ENCODE results near the gene TAS1R2. TPM values are rescaled to one million over a fixed set of nuclear protein-coding genes. Genes with fewer than 3 reads are reported as not detected.

The TAS1R2 gene
- polyA plus RNA-seq, 1 of the 3 experiments (the other 2 are of a cell fraction) = not detected

DNA sequence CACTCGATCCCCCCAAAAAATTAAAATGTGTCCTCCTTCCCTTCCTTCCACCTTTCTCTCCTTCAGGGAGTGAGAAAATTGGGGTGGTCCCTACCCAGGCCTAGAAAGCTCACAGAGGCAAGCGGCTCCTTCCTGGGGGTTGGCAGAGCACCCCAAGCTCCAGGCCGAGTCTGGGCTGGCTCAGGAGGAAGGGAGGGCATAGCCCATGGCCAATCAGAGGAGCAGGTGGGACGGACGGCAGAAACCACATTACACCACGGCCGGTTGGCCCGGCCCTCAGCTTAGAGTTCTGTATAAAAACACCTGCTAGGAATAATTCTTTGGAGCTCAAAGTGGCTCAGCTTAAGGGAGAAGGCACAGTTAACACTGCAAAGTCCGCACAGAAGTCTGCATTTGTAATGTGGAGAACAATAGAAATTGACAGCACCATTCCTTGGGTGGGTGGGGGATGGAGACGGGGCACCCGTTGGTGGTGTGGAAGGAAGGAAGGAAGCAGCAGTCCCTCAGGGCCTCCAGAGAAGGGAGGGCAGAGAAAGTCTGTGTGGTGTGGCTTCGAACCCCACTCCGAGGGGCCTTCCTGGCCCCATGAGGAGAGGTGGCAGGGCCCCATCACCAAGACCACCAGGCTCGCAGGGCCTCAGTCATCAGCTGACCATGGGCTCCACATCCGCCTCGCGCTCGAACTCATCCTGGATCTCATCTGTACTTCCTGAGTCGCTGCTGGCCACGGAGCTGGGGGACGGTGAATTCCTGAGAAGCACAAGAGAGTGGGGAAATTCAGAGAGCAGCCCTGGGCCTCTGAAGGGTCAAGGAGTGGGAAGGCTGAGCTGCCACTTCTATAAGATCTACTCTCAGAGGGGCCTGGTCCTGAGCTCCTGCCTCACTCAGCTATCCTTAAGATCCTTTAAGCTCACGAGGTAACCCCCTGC lies 48.7 kb upstream of the TAS1R2 start:
- TF ChIP-seq RFX5 (IDR thresholded peaks at IDR 0.05; ENCODE audit: low read length) = no peak
- TF ChIP-seq, protein P1, sequence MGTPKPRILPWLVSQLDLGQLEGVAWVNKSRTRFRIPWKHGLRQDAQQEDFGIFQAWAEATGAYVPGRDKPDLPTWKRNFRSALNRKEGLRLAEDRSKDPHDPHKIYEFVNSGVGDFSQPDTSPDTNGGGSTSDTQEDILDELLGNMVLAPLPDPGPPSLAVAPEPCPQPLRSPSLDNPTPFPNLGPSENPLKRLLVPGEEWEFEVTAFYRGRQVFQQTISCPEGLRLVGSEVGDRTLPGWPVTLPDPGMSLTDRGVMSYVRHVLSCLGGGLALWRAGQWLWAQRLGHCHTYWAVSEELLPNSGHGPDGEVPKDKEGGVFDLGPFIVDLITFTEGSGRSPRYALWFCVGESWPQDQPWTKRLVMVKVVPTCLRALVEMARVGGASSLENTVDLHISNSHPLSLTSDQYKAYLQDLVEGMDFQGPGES (IDR thresholded peaks at IDR 0.05; ENCODE audit: low read depth, low read length) = no peak
- TF ChIP-seq, protein P2, sequence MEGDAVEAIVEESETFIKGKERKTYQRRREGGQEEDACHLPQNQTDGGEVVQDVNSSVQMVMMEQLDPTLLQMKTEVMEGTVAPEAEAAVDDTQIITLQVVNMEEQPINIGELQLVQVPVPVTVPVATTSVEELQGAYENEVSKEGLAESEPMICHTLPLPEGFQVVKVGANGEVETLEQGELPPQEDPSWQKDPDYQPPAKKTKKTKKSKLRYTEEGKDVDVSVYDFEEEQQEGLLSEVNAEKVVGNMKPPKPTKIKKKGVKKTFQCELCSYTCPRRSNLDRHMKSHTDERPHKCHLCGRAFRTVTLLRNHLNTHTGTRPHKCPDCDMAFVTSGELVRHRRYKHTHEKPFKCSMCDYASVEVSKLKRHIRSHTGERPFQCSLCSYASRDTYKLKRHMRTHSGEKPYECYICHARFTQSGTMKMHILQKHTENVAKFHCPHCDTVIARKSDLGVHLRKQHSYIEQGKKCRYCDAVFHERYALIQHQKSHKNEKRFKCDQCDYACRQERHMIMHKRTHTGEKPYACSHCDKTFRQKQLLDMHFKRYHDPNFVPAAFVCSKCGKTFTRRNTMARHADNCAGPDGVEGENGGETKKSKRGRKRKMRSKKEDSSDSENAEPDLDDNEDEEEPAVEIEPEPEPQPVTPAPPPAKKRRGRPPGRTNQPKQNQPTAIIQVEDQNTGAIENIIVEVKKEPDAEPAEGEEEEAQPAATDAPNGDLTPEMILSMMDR (IDR thresholded peaks at IDR 0.05) = no peak
- TF ChIP-seq EZH2phosphoT487 (IDR thresholded peaks at IDR 0.05; ENCODE audit: borderline replicate concordance, low read depth) = no peak
- CTCF ChIA-PET = interaction anchor here (1.0 to 11.2 kb wide), 31 partner anchors 10 to 436 kb away, joined by 3 to 149 read pairs (median 8); partner anchors contain the start of gene IFFO2

DNA sequence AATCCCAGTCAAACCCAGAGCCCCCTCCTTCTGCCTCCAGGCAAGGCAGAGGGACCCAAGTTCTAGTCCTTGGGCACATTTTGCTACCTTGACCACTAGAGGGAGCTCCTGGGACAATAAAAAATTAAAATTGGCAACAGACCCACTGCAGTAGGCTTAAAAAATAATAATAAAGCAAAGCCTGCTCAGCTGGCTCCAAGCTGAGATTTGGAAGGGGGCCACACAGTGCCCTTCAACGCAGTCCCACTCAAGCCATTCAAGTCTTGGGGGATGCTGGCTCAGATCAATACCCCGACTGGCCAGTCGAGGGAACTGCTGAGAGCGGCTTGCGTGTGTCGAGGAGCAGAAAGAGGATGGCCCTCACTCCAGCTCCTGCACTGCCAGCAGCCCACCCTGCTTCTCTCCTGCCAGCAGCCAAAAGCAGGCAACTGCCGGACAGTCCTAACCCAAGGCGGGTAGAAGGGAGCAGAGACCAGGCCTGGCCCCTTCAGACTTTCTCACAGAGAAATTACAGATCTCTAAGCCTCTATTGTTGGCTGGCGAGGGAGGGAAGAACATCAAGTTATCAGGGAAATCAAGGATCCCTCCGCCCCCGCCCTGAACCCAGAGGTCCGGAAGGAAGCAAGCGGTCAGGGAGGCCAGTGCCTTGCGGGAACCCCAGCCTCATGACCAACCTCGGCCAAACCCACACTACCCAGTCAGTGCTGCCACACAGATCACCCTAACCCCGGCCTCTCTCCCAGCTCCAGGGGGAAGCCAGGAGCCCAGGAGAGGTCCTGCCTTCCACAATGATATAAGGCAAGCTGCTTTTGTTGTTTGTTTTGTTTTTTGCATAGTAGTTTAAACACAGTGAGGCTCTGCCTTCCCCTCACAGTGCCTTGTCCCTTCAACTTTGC lies 47.8 kb upstream of the TAS1R2 start:
- H2AFZ ChIP-seq (ENCODE audit: low read depth) = no peak overlapping the region
- peak; percentile 68 for TF ChIP-seq RAD21 (IDR thresholded peaks at IDR 0.05; ENCODE audit: low read length)
- TF ChIP-seq, protein P3, sequence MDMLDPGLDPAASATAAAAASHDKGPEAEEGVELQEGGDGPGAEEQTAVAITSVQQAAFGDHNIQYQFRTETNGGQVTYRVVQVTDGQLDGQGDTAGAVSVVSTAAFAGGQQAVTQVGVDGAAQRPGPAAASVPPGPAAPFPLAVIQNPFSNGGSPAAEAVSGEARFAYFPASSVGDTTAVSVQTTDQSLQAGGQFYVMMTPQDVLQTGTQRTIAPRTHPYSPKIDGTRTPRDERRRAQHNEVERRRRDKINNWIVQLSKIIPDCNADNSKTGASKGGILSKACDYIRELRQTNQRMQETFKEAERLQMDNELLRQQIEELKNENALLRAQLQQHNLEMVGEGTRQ (IDR thresholded peaks at IDR 0.05; ENCODE audit: borderline replicate concordance, low read depth, low read length) = no peak
- no peak for TF ChIP-seq RCOR1 (IDR thresholded peaks at IDR 0.05; ENCODE audit: low read length)
- no peak for TF ChIP-seq MXI1 (IDR thresholded peaks at IDR 0.05; ENCODE audit: low read depth, low read length)
- no peak for TF ChIP-seq FOXM1 (IDR thresholded peaks at IDR 0.05; ENCODE audit: low read depth)
- TF ChIP-seq NFIC (IDR thresholded peaks at IDR 0.05; ENCODE audit: borderline replicate concordance) = peak; percentile 53; the same call in 1 of the 2 replicates
- peak; percentile 44 for TF ChIP-seq SMC3 (IDR thresholded peaks at IDR 0.05; ENCODE audit: low read depth, low read length)
- no peak for TF ChIP-seq NRF1 (IDR thresholded peaks at IDR 0.05; ENCODE audit: low read depth, low read length)
- TF ChIP-seq, protein P2 (IDR thresholded peaks at IDR 0.05) = peak; percentile 97
- ChIA-PET CTCF (interaction anchor here (0.5 to 11.2 kb wide), 68 partner anchors 8 to 866 kb away, joined by 3 to 149 read pairs (median 4); partner anchors contain the start of gene IFFO2), POLR2A (no interaction called here)
- H3K27me3 ChIP-seq (ENCODE audit: insufficient read depth) = no peaks in the 10 kb centered on the region
- peaks cover 3 to 8% of the 10 kb centered on the region in 2 experiments; a peak in 2 of 4 replicates for H3K4me1 ChIP-seq (ENCODE audit: control insufficient read depth in 1 of 2, insufficient read depth in 2 of 2, low read depth in 1 of 2, low read length in 1 of 2)
- H3K9ac ChIP-seq = no peak overlapping the region
- no peak overlapping the region for H3K27ac ChIP-seq (ENCODE audit: low read depth in 2 of 2, low read length in 1 of 2)
- H4K20me1 ChIP-seq (ENCODE audit: insufficient read depth) = no peaks in the 10 kb centered on the region
- DNase-seq = peak; percentile 72
- H3K9me2 ChIP-seq = no peaks in the 10 kb centered on the region
- no peak overlapping the region for H3K4me2 ChIP-seq
- peaks cover 6% of the 10 kb centered on the region for H3F3A ChIP-seq (replicated peaks; ENCODE audit: insufficient read depth)
- H3K4me3 ChIP-seq (ENCODE audit: low read depth in 2 of 2, low read length in 1 of 2) = peak overlapping the region in 1 of 2 experiments; percentile 57; a peak in 1 of 4 replicates
- no peaks in the 10 kb centered on the region for H3K9me3 ChIP-seq
- 75% methylated on average over 16 of the region's 16 CpGs for WGBS (ENCODE audit: low lambda C conversion rate)
- peaks cover 0 to 2% of the 10 kb centered on the region in 2 experiments for H3K36me3 ChIP-seq (replicated peaks in 1 of 2; ENCODE audit: control insufficient read depth in 1 of 2, insufficient read depth in 2 of 2, low read length in 1 of 2)
- no peaks in the 10 kb centered on the region for H3K79me2 ChIP-seq (ENCODE audit: insufficient read depth)

More for the DNA sequence above, 48.7 kb upstream of the TAS1R2 start:
- POLR2A ChIA-PET = no interaction called here
- no peaks in the 10 kb centered on the region for H3K9me3 ChIP-seq
- H3K27ac ChIP-seq (ENCODE audit: low read depth in 2 of 2, low read length in 1 of 2) = no peak overlapping the region
- peaks cover 3 to 6% of the 10 kb centered on the region in 2 experiments; a peak in 2 of 4 replicates for H3K4me1 ChIP-seq (ENCODE audit: control insufficient read depth in 1 of 2, insufficient read depth in 2 of 2, low read depth in 1 of 2, low read length in 1 of 2)
- DNase-seq = no peak
- H3F3A ChIP-seq (replicated peaks; ENCODE audit: insufficient read depth) = peaks cover 3% of the 10 kb centered on the region
- no peaks in the 10 kb centered on the region for H4K20me1 ChIP-seq (ENCODE audit: insufficient read depth)
- H3K36me3 ChIP-seq (replicated peaks in 1 of 2; ENCODE audit: control insufficient read depth in 1 of 2, insufficient read depth in 2 of 2, low read length in 1 of 2) = peaks cover 0 to 2% of the 10 kb centered on the region in 2 experiments
- H3K4me2 ChIP-seq = no peak overlapping the region
- no peak overlapping the region for H2AFZ ChIP-seq (ENCODE audit: low read depth)
- no peaks in the 10 kb centered on the region for H3K79me2 ChIP-seq (ENCODE audit: insufficient read depth)
- H3K4me3 ChIP-seq (ENCODE audit: low read depth in 2 of 2, low read length in 1 of 2) = no peak overlapping the region
- WGBS (ENCODE audit: low lambda C conversion rate) = 91% methylated on average over 16 of the region's 22 CpGs
- no peaks in the 10 kb centered on the region for H3K9me2 ChIP-seq
- no peaks in the 10 kb centered on the region for H3K27me3 ChIP-seq (ENCODE audit: insufficient read depth)
- no peak overlapping the region for H3K9ac ChIP-seq
